ENCODE results near the gene TRAPPC2B.

Gene TRAPPC2B

GRCh38 chr19:57334191-57334590 is 29.2 kb upstream of the TRAPPC2B start:
- Histone ChIP-seq H3K27me3 (ENCODE audit: control insufficient read depth in 5 of 5, insufficient read depth in 4 of 5, low read length in 5 of 5) (no peaks in the 10 kb centered on the region), H3K9ac (ENCODE audit: low read length in 5 of 5) (no peak overlapping the region), H3K27ac (ENCODE audit: low read depth, low read length) (no peak overlapping the region), H3K9me3 (ENCODE audit: control insufficient read depth in 5 of 5, low read length in 5 of 5) (peaks cover 0 to 10% (median 1%) of the 10 kb centered on the region in 5 donors), H3K4me1 (ENCODE audit: control insufficient read depth in 5 of 5, insufficient read depth in 5 of 5, low read length in 5 of 5) (peaks cover 0 to 5% (median 0%) of the 10 kb centered on the region in 5 donors), H3K4me3 (ENCODE audit: low read depth in 1 of 5, low read length in 5 of 5) (no peak overlapping the region), H3K36me3 (ENCODE audit: control insufficient read depth in 5 of 5, insufficient read depth in 5 of 5, low read length in 5 of 5) (peaks cover 1 to 6% (median 4%) of the 10 kb centered on the region in 5 donors)

- no peak overlapping the region for H3K27ac ChIP-seq (ENCODE audit: low read depth, low read length)
- peaks cover 0 to 5% (median 0%) of the 10 kb centered on the region in 5 donors for H3K4me1 ChIP-seq (ENCODE audit: control insufficient read depth in 5 of 5, insufficient read depth in 5 of 5, low read length in 5 of 5)
- H3K9ac ChIP-seq (ENCODE audit: low read length in 5 of 5) = no peak overlapping the region
- H3K36me3 ChIP-seq (ENCODE audit: control insufficient read depth in 5 of 5, insufficient read depth in 5 of 5, low read length in 5 of 5) = no peaks in the 10 kb centered on the region
- H3K9me3 ChIP-seq (ENCODE audit: control insufficient read depth in 5 of 5, low read length in 5 of 5) = no peaks in the 10 kb centered on the region
- no peak overlapping the region for H3K4me3 ChIP-seq (ENCODE audit: low read depth in 1 of 5, low read length in 5 of 5)
- no peaks in the 10 kb centered on the region for H3K27me3 ChIP-seq (ENCODE audit: control insufficient read depth in 5 of 5, insufficient read depth in 4 of 5, low read length in 5 of 5)
Measured at GRCh38 chr19:57338877-57339276, 24.5 kb upstream of the TRAPPC2B start.

DNA sequence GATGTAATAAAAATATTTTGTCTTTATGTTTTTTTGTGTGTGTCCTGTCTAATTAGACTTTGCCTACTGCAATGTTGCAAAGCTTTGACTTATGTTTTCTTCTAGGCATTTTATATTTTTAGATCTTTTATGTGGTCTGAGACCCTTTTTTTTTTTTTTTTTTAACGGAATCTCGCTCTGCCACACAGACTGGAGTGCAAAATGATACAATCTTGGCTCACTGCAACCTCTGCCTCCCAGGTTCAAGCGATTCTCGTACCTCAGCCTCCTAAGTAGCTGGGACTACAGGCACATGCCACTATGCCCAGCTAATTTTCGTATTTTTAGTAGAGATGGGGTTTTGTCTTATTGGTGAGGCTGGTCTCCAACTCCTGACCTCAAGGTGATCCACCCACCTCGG is 20.8 kb upstream of the TRAPPC2B start:
- Histone ChIP-seq H3K36me3 (ENCODE audit: control insufficient read depth in 5 of 5, insufficient read depth in 5 of 5, low read length in 5 of 5) (no peaks in the 10 kb centered on the region), H3K27ac (ENCODE audit: low read depth, low read length) (no peak overlapping the region), H3K4me1 (ENCODE audit: control insufficient read depth in 5 of 5, insufficient read depth in 5 of 5, low read length in 5 of 5) (no peaks in the 10 kb centered on the region), H3K27me3 (ENCODE audit: control insufficient read depth in 5 of 5, insufficient read depth in 4 of 5, low read length in 5 of 5) (no peaks in the 10 kb centered on the region), H3K4me3 (ENCODE audit: low read depth in 1 of 5, low read length in 5 of 5) (no peak overlapping the region), H3K9ac (ENCODE audit: low read length in 5 of 5) (no peak overlapping the region), H3K9me3 (ENCODE audit: control insufficient read depth in 5 of 5, low read length in 5 of 5) (no peaks in the 10 kb centered on the region)

DNA sequence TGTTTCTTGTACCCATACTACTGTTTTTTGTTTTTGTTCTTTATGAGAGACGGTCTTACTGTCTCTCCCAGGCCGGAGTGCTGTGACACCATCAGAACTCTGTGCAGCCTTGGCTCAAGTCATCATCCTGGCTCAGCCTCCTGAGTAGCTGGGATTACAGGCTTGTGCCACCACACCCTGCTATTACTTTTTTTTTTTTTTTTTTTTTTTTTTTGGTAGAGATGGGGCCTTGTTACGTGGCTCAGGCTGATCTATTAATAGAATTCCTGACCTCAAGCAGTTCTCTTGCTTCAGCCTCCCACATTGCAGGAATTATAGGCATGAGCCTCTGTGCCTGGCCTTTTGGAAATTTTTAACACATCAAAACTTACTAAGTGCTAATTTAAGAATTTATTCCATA is 15.2 kb upstream of the TRAPPC2B start:
- Histone ChIP-seq H3K9ac (ENCODE audit: low read length in 5 of 5) (no peak overlapping the region), H3K27me3 (ENCODE audit: control insufficient read depth in 5 of 5, insufficient read depth in 4 of 5, low read length in 5 of 5) (no peaks in the 10 kb centered on the region)

GRCh38 chr19:57350877-57351805 is 12.2 kb upstream of the TRAPPC2B start, which contains the start of gene ZNF304:
Gene ZNF304, plus strand, starts transcription at chr19:57351271. Its CDS starts 394 bp downstream, at chr19:57351665.
- peaks cover 2 to 27% (median 19%) of the 10 kb centered on the region in 5 donors for H3K9me3 ChIP-seq (ENCODE audit: control insufficient read depth in 5 of 5, low read length in 5 of 5)
- H3K27ac ChIP-seq (ENCODE audit: low read depth, low read length) = peak within 1 kb of the TSS; percentile 62
- no peaks in the 10 kb centered on the region for H3K27me3 ChIP-seq (ENCODE audit: control insufficient read depth in 5 of 5, insufficient read depth in 4 of 5, low read length in 5 of 5)
- H3K9ac ChIP-seq (ENCODE audit: low read length in 5 of 5) = peak within 1 kb of the TSS; percentile 86 to 99 (median 95)
- peak within 1 kb of the TSS; percentile 87 to 100 (median 97) for H3K4me3 ChIP-seq (ENCODE audit: low read depth in 1 of 5, low read length in 5 of 5)
- peaks cover 3 to 29% (median 27%) of the 10 kb centered on the region in 5 donors for H3K4me1 ChIP-seq (ENCODE audit: control insufficient read depth in 5 of 5, insufficient read depth in 5 of 5, low read length in 5 of 5)
- H3K36me3 ChIP-seq (ENCODE audit: control insufficient read depth in 5 of 5, insufficient read depth in 5 of 5, low read length in 5 of 5) = peaks cover 3 to 33% (median 27%) of the 10 kb centered on the region in 5 donors

More for the DNA sequence above, 15.2 kb upstream of the TRAPPC2B start:
- Histone ChIP-seq H3K36me3 (ENCODE audit: control insufficient read depth in 5 of 5, insufficient read depth in 5 of 5, low read length in 5 of 5) (peaks cover 0 to 3% (median 0%) of the 10 kb centered on the region in 5 donors), H3K27ac (ENCODE audit: low read depth, low read length) (no peak overlapping the region), H3K9me3 (ENCODE audit: control insufficient read depth in 5 of 5, low read length in 5 of 5) (peaks cover 0 to 5% (median 0%) of the 10 kb centered on the region in 5 donors), H3K4me3 (ENCODE audit: low read depth in 1 of 5, low read length in 5 of 5) (no peak overlapping the region), H3K4me1 (ENCODE audit: control insufficient read depth in 5 of 5, insufficient read depth in 5 of 5, low read length in 5 of 5) (peaks cover 3 to 26% (median 23%) of the 10 kb centered on the region in 5 donors)

DNA sequence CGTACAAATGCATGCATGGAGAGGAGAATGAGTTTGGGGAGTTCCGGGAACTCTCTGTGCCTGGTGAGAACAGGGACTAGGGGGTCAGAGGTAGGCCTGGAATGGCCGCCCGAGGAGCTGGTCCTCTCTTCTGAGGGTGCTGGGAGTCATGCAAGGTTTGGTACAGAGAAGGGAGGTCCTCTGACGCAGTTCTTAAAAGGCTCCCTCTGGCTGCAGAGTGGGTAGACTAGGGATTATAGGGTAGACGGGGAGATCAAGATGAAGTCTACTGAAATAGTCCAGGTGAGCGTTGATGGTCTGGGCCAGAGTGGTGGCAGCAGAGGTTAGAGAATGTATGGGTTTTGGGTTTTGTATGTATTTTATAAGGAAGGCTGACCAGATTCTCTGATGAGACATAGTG is 11.5 kb upstream of the TRAPPC2B start:
- Histone ChIP-seq H3K27me3 (ENCODE audit: control insufficient read depth in 5 of 5, insufficient read depth in 4 of 5, low read length in 5 of 5) (no peaks in the 10 kb centered on the region), H3K9ac (ENCODE audit: low read length in 5 of 5) (peak overlapping the region; percentile 16 to 99 (median 95)), H3K36me3 (ENCODE audit: control insufficient read depth in 5 of 5, insufficient read depth in 5 of 5, low read length in 5 of 5) (peaks cover 11 to 40% (median 35%) of the 10 kb centered on the region in 5 donors), H3K4me1 (ENCODE audit: control insufficient read depth in 5 of 5, insufficient read depth in 5 of 5, low read length in 5 of 5) (peaks cover 3 to 29% (median 27%) of the 10 kb centered on the region in 5 donors), H3K27ac (ENCODE audit: low read depth, low read length) (peak overlapping the region; percentile 62), H3K4me3 (ENCODE audit: low read depth in 1 of 5, low read length in 5 of 5) (peak overlapping the region; percentile 87 to 100 (median 97)), H3K9me3 (ENCODE audit: control insufficient read depth in 5 of 5, low read length in 5 of 5) (peaks cover 2 to 35% (median 25%) of the 10 kb centered on the region in 5 donors)

- Histone ChIP-seq H3K27me3 (ENCODE audit: control insufficient read depth in 5 of 5, insufficient read depth in 4 of 5, low read length in 5 of 5) (peaks cover 0 to 5% (median 0%) of the 10 kb centered on the region in 5 donors), H3K36me3 (ENCODE audit: control insufficient read depth in 5 of 5, insufficient read depth in 5 of 5, low read length in 5 of 5) (peaks cover 23 to 64% (median 55%) of the 10 kb centered on the region in 5 donors), H3K4me1 (ENCODE audit: control insufficient read depth in 5 of 5, insufficient read depth in 5 of 5, low read length in 5 of 5) (peaks cover 11 to 23% (median 21%) of the 10 kb centered on the region in 5 donors), H3K27ac (ENCODE audit: low read depth, low read length) (no peak overlapping the region), H3K9me3 (ENCODE audit: control insufficient read depth in 5 of 5, low read length in 5 of 5) (peaks cover 5 to 57% (median 38%) of the 10 kb centered on the region in 5 donors), H3K4me3 (ENCODE audit: low read depth in 1 of 5, low read length in 5 of 5) (peak overlapping the region in 3 of 5 donors; percentile 30 to 32 (median 32)), H3K9ac (ENCODE audit: low read length in 5 of 5) (no peak overlapping the region)
Measured at GRCh38 chr19:57355916-57356315, 7.4 kb upstream of the TRAPPC2B start.

GRCh38 chr19:57357406-57357805 is 5.9 kb upstream of the TRAPPC2B start:
- peak overlapping the region in 1 of 5 donors; percentile 69 for H3K9ac ChIP-seq (ENCODE audit: low read length in 5 of 5)
- peak overlapping the region in 3 of 5 donors; percentile 8 to 36 (median 9) for H3K4me3 ChIP-seq (ENCODE audit: low read depth in 1 of 5, low read length in 5 of 5)
- peaks cover 0 to 5% (median 0%) of the 10 kb centered on the region in 5 donors for H3K27me3 ChIP-seq (ENCODE audit: control insufficient read depth in 5 of 5, insufficient read depth in 4 of 5, low read length in 5 of 5)
- no peak overlapping the region for H3K27ac ChIP-seq (ENCODE audit: low read depth, low read length)
- peaks cover 5 to 60% (median 38%) of the 10 kb centered on the region in 5 donors for H3K9me3 ChIP-seq (ENCODE audit: control insufficient read depth in 5 of 5, low read length in 5 of 5)
- H3K4me1 ChIP-seq (ENCODE audit: control insufficient read depth in 5 of 5, insufficient read depth in 5 of 5, low read length in 5 of 5) = peaks cover 8 to 15% (median 9%) of the 10 kb centered on the region in 5 donors
- peaks cover 23 to 64% (median 55%) of the 10 kb centered on the region in 5 donors for H3K36me3 ChIP-seq (ENCODE audit: control insufficient read depth in 5 of 5, insufficient read depth in 5 of 5, low read length in 5 of 5)

DNA sequence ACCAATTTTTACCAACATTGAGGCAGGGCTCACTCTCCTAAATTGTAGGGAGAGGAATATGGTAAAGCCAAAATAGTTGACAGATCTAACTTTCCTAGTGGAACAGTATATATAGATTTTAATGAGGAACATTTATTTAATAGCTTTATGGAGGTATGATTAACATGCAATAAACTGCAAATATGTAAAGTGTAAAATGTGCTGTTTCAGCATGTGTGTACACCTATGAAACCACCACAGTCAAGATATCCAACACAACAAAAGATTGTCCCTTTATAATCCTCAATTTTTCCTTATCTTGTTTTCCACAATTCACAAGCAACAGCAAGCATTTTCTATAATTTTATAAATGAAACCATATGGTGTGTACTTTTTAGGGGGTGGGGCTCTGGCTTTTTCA is 4.1 kb upstream of the TRAPPC2B start:
- Histone ChIP-seq H3K9me3 (ENCODE audit: control insufficient read depth in 5 of 5, low read length in 5 of 5) (peaks cover 5 to 48% (median 36%) of the 10 kb centered on the region in 5 donors), H3K27me3 (ENCODE audit: control insufficient read depth in 5 of 5, insufficient read depth in 4 of 5, low read length in 5 of 5) (peaks cover 0 to 5% (median 0%) of the 10 kb centered on the region in 5 donors), H3K4me1 (ENCODE audit: control insufficient read depth in 5 of 5, insufficient read depth in 5 of 5, low read length in 5 of 5) (peaks cover 8 to 17% (median 13%) of the 10 kb centered on the region in 5 donors), H3K36me3 (ENCODE audit: control insufficient read depth in 5 of 5, insufficient read depth in 5 of 5, low read length in 5 of 5) (peaks cover 23 to 49% (median 42%) of the 10 kb centered on the region in 5 donors), H3K4me3 (ENCODE audit: low read depth in 1 of 5, low read length in 5 of 5) (no peak overlapping the region), H3K27ac (ENCODE audit: low read depth, low read length) (no peak overlapping the region), H3K9ac (ENCODE audit: low read length in 5 of 5) (no peak overlapping the region)

Data from subcutaneous abdominal adipose tissue (tissue), 5 donors.